ENCODE results near the gene ERC1. TPM values are rescaled to one million over a fixed set of nuclear protein-coding genes. Genes with fewer than 3 reads are reported as not detected.
A peak's percentile ranks its signal among the peaks of the same experiment; 100 is the strongest.

The ERC1 gene
- total and polyA plus RNA-seq, 2 donors from 2014 or later, result 5.1 to 68.3 TPM

DNA sequence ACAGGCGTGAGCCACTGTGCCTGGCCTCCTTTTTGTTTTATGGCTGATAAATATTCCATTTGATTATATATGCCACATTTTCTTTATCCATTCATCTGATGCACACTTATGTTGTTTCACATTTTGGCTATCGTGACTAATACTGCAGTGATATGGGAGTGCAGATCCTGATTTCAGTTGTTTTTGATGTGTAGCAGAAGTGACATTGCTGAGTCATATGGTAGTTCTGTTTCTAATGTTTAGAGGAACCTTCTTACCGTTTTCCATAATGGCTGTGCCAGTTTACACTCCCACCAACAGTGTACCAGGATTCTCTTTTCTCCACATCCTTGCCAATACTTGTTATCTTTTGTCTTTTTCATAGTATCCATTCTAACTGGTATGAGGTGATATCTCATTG, 235.9 kb downstream of the ERC1 start:
- intact Hi-C loops (cut with DNase I), result no loop called here

DNA sequence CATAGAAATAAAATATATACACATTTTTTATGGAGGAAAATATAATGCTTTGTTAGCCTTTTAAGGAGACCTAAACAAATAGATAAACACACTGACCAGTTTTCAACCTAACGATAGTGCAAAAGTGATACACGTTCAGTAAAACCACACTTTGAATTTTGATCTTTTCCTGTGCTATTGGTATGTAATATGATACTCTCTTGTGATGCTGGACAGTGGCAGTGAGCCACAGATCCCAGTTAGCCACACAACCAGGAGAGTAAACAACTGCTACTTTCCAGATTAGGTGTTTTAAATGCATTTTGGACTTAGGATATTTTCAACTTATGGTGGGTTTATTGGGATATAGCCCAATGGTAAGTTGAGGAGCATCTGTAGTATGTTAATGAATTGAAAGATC, 243.1 kb downstream of the ERC1 start:
- peaks cover 0 to 3% (median 2%) of the 10 kb centered on the region in 3 donors for H3K36me3 ChIP-seq (ENCODE audit: control insufficient read depth in 2 of 3, insufficient read depth in 3 of 3, low read length in 3 of 3)
- H3K27ac ChIP-seq (ENCODE audit: low read depth in 2 of 2, low read length in 2 of 2), result no peak overlapping the region
- no peaks in the 10 kb centered on the region for H3K27me3 ChIP-seq (ENCODE audit: control insufficient read depth, insufficient read depth, low read length)
- H3K4me3 ChIP-seq (ENCODE audit: low read length in 3 of 3), result no peak overlapping the region
- no peak overlapping the region for H3K9ac ChIP-seq (ENCODE audit: low read length in 3 of 3)
- no peaks in the 10 kb centered on the region for H3K9me3 ChIP-seq (ENCODE audit: control insufficient read depth in 2 of 3, insufficient read depth in 1 of 3, low read length in 3 of 3)
- intact Hi-C loops (cut with DNase I), result no loop called here
- H3K4me1 ChIP-seq (ENCODE audit: control insufficient read depth in 2 of 3, insufficient read depth in 2 of 3, low read depth in 1 of 3, low read length in 3 of 3), result no peaks in the 10 kb centered on the region
- TF ChIP-seq, protein P1, sequence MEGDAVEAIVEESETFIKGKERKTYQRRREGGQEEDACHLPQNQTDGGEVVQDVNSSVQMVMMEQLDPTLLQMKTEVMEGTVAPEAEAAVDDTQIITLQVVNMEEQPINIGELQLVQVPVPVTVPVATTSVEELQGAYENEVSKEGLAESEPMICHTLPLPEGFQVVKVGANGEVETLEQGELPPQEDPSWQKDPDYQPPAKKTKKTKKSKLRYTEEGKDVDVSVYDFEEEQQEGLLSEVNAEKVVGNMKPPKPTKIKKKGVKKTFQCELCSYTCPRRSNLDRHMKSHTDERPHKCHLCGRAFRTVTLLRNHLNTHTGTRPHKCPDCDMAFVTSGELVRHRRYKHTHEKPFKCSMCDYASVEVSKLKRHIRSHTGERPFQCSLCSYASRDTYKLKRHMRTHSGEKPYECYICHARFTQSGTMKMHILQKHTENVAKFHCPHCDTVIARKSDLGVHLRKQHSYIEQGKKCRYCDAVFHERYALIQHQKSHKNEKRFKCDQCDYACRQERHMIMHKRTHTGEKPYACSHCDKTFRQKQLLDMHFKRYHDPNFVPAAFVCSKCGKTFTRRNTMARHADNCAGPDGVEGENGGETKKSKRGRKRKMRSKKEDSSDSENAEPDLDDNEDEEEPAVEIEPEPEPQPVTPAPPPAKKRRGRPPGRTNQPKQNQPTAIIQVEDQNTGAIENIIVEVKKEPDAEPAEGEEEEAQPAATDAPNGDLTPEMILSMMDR (IDR thresholded peaks at IDR 0.05; ENCODE audit: borderline replicate concordance, extremely low read depth, insufficient read depth), result no peak
- FAIRE-seq (no peak), DNase-seq (peak in 1 of 5 donors; percentile 30)

More for the DNA sequence above, 235.9 kb downstream of the ERC1 start:
- Histone ChIP-seq H3K9ac (ENCODE audit: low read length in 3 of 3) (no peak overlapping the region), H3K9me3 (ENCODE audit: control insufficient read depth in 2 of 3, insufficient read depth in 1 of 3, low read length in 3 of 3) (no peaks in the 10 kb centered on the region), H3K27ac (ENCODE audit: low read depth in 2 of 2, low read length in 2 of 2) (no peak overlapping the region), H3K4me3 (ENCODE audit: low read length in 3 of 3) (no peak overlapping the region), H3K4me1 (ENCODE audit: control insufficient read depth in 2 of 3, insufficient read depth in 2 of 3, low read depth in 1 of 3, low read length in 3 of 3) (no peaks in the 10 kb centered on the region), H3K27me3 (ENCODE audit: control insufficient read depth, insufficient read depth, low read length) (no peaks in the 10 kb centered on the region), H3K36me3 (ENCODE audit: control insufficient read depth in 2 of 3, insufficient read depth in 3 of 3, low read length in 3 of 3) (no peaks in the 10 kb centered on the region)
- FAIRE-seq, result no peak
- TF ChIP-seq, protein P1 (IDR thresholded peaks at IDR 0.05; ENCODE audit: borderline replicate concordance, extremely low read depth, insufficient read depth), result no peak
- no peak for DNase-seq

DNA sequence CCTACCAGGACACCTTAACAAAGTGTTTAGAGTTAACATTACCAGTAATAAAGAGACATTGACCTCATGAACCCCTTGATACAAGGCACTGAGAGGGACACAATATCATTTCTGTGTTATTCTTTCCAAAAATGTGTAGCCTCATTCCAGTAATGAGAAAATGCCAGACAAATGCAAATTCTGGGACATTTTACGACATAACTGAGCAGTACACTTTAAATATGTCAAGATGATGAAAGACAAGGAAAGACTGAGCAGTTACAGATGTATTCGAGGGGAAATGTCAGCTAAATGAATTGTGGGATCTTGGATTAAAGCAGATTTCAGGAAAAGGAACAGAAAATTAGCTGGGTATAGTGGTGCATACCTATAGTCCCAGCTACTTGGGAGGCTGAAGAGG, 255.6 kb downstream of the ERC1 start:
- TF ChIP-seq, protein P1 (IDR thresholded peaks at IDR 0.05; ENCODE audit: borderline replicate concordance, extremely low read depth, insufficient read depth), result no peak
- intact Hi-C loops (cut with DNase I), result no loop called here
- H3K9me3 ChIP-seq (ENCODE audit: control insufficient read depth in 2 of 3, insufficient read depth in 1 of 3, low read length in 3 of 3), result no peaks in the 10 kb centered on the region
- H3K4me1 ChIP-seq (ENCODE audit: control insufficient read depth in 2 of 3, insufficient read depth in 2 of 3, low read depth in 1 of 3, low read length in 3 of 3), result no peaks in the 10 kb centered on the region
- no peak for FAIRE-seq
- no peak overlapping the region for H3K9ac ChIP-seq (ENCODE audit: low read length in 3 of 3)
- DNase-seq, result peak in 2 of 5 donors; percentile 36 to 54
- H3K4me3 ChIP-seq (ENCODE audit: low read length in 3 of 3), result no peak overlapping the region
- no peak overlapping the region for H3K27ac ChIP-seq (ENCODE audit: low read depth in 2 of 2, low read length in 2 of 2)
- no peaks in the 10 kb centered on the region for H3K36me3 ChIP-seq (ENCODE audit: control insufficient read depth in 2 of 3, insufficient read depth in 3 of 3, low read length in 3 of 3)
- no peaks in the 10 kb centered on the region for H3K27me3 ChIP-seq (ENCODE audit: control insufficient read depth, insufficient read depth, low read length)

DNA sequence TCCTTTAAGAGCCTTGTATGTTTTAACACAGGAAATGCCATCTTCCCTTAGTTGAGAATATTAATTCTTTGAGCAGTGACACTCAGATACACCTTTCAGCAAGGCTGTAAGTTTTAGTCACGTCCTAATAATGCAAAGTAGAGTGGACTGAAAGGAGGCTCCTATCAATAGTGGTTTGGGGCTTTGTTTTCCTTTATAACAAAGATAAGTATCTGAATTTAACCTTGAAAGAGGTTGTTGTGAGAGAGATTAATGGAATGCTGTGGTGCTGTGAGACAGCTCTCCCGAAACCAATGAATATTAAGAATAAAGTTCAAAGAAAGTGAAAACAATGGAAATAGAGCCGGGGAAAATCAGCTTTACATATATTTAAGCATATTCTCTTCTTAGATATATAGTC, 259.6 kb downstream of the ERC1 start:
- Histone ChIP-seq H3K9ac (ENCODE audit: low read length in 3 of 3) (no peak overlapping the region), H3K9me3 (ENCODE audit: control insufficient read depth in 2 of 3, insufficient read depth in 1 of 3, low read length in 3 of 3) (no peaks in the 10 kb centered on the region), H3K27ac (ENCODE audit: low read depth in 2 of 2, low read length in 2 of 2) (no peak overlapping the region), H3K4me1 (ENCODE audit: control insufficient read depth in 2 of 3, insufficient read depth in 2 of 3, low read depth in 1 of 3, low read length in 3 of 3) (no peaks in the 10 kb centered on the region), H3K27me3 (ENCODE audit: control insufficient read depth, insufficient read depth, low read length) (no peaks in the 10 kb centered on the region), H3K36me3 (ENCODE audit: control insufficient read depth in 2 of 3, insufficient read depth in 3 of 3, low read length in 3 of 3) (no peaks in the 10 kb centered on the region), H3K4me3 (ENCODE audit: low read length in 3 of 3) (no peak overlapping the region)
- DNase-seq (no peak), FAIRE-seq (no peak)
- intact Hi-C loops (cut with DNase I), result no loop called here
- TF ChIP-seq, protein P1 (IDR thresholded peaks at IDR 0.05; ENCODE audit: borderline replicate concordance, extremely low read depth, insufficient read depth), result no peak

Measured in kidney (tissue), 14 donors.